Activated CD8-positive, alpha-beta T cell treated with anti-CD3 and anti-CD28 coated beads, Interleukin-2, amount 10 ng/mL, durations not matched to agents 7 days and 5 days (primary cell): ENCODE measurements around the gene MAFF. TPM values are rescaled to one million over a fixed set of nuclear protein-coding genes. Genes with fewer than 3 reads are reported as not detected.
"Not testable (repeated sequence)": the region's sequence is repeated elsewhere in the genome, so short reads cannot be mapped to it uniquely, and the experiment has no call there.

Source experiments
- ATAC-seq: fragments of 150-1000 bp; cut with Tn5 transposase; one replicate; pipeline ENCODE4 v1.10.0; 2021; ENCODE audit warnings: moderate library complexity
- CTCF ChIA-PET: fragments of 350-600 bp; sonication (Branson Sonifier 250); formaldehyde crosslinking; loops from one replicate; lab custom pipeline; 2021; ENCODE audit warnings: antibody characterized with exemption; lab: Charles Lee
- POLR2A ChIA-PET: fragments of 350-600 bp; sonication (Branson Sonifier 250); formaldehyde crosslinking; loops from one replicate; lab custom pipeline; 2021; ENCODE audit warnings: antibody characterized with exemption; lab: Charles Lee
- DNase-seq: peaks from one replicate; pipeline ENCODE4 v3.0.0-alpha.2; 2020
- H3K27ac Mint-ChIP-seq: one replicate; pipeline ENCODE4 v1.8.0; 2021; ENCODE audit warnings: mild to moderate bottlenecking, mixed read lengths
- H3K27me3 Mint-ChIP-seq: one replicate; pipeline ENCODE4 v1.8.0; 2021; ENCODE audit warnings: low read depth, mixed read lengths
- H3K36me3 Mint-ChIP-seq: one replicate; pipeline ENCODE4 v1.8.0; 2021; ENCODE audit warnings: low read depth, mixed read lengths
- H3K4me1 Mint-ChIP-seq: one replicate; pipeline ENCODE4 v1.8.0; 2021; ENCODE audit warnings: low read depth, mixed read lengths
- H3K4me3 Mint-ChIP-seq: one replicate; pipeline ENCODE4 v1.8.0; 2021; ENCODE audit warnings: mild to moderate bottlenecking, mixed read lengths
- H3K9me3 Mint-ChIP-seq: one replicate; pipeline ENCODE4 v1.8.0; 2022; ENCODE audit warnings: mixed read lengths; ENCODE audit not compliant: insufficient read depth
- total RNA-seq, 2 experiments: library from RNA; stranded (reverse); gene quantifications; one replicate each; pipeline ENCODE4 v1.2.3, GENCODE V29; 2021

The MAFF gene
- total RNA-seq, 2 experiments from 2014 or later, result 6.8 to 9.1 TPM

GRCh38 chr22:38170469-38170868 lies 31.3 kb upstream of the MAFF start:
- ATAC-seq, result no peak
- no peak overlapping the region for H3K4me3 Mint-ChIP-seq
- H3K9me3 Mint-ChIP-seq, result no peaks in the 10 kb centered on the region
- ChIA-PET POLR2A (interaction anchor here (0.7 kb wide), 1 partner anchor 19 kb away, joined by 3 read pairs; no protein-coding TSS in a partner anchor), CTCF (no interaction called here)
- no peak for DNase-seq
- peaks cover 29% of the 10 kb centered on the region for H3K4me1 Mint-ChIP-seq
- no peaks in the 10 kb centered on the region for H3K27me3 Mint-ChIP-seq
- no peak overlapping the region for H3K27ac Mint-ChIP-seq
- H3K36me3 Mint-ChIP-seq, result peaks cover 7% of the 10 kb centered on the region

DNA sequence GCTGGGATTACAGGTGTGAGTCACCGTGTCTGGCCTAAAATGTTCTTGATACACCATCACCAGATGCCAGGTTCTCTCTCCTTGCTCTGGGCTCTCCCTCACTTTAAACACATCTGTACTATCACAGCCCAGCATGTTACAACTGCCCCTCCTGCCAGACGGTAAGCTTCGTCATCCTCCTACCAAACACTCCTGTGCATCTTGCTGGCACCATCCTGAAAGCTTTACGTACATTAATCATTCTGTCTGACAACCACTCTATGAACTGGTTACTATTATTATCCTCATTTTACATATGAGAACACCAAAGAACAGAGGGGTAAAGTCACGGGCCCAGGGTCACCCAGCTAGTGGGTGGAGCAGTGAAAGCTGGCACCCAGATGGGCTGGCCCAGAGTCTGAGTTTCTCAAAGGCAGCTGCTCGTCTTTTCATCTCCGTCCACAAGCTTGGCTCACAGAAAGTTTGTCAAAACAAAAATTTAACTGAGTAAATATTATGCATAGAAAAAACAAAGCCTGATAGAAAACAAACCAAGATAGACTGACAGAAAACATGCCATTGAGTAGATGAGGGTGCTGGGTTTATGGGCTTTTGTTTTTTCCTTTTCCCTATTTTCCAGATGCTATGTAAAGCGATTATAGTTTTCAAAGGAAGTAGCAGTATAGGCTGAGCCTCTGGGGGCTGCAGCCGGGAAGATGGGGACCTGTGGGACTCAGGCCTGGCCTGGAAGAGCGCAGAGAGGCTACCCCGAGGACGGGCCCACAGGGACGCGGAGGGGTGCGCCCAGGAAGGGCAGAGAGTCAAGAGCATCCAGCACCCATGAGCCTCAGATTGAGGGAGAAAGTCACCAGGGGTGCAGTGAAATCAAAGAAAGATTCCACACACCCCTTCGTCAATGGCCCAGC lies 29.6 kb upstream of the MAFF start:
- ChIA-PET POLR2A (no interaction called here), CTCF (interaction anchor here (0.7 to 1.4 kb wide), 2 partner anchors 57 to 120 kb away, joined by 3 read pairs; no protein-coding TSS in a partner anchor)
- peaks cover 43% of the 10 kb centered on the region for H3K4me1 Mint-ChIP-seq
- no peak for DNase-seq
- peak overlapping the region; percentile 91 for H3K27ac Mint-ChIP-seq
- no peaks in the 10 kb centered on the region for H3K27me3 Mint-ChIP-seq
- no peak for ATAC-seq
- no peak overlapping the region for H3K4me3 Mint-ChIP-seq
- peaks cover 2% of the 10 kb centered on the region for H3K36me3 Mint-ChIP-seq
- H3K9me3 Mint-ChIP-seq, result no peaks in the 10 kb centered on the region

DNA sequence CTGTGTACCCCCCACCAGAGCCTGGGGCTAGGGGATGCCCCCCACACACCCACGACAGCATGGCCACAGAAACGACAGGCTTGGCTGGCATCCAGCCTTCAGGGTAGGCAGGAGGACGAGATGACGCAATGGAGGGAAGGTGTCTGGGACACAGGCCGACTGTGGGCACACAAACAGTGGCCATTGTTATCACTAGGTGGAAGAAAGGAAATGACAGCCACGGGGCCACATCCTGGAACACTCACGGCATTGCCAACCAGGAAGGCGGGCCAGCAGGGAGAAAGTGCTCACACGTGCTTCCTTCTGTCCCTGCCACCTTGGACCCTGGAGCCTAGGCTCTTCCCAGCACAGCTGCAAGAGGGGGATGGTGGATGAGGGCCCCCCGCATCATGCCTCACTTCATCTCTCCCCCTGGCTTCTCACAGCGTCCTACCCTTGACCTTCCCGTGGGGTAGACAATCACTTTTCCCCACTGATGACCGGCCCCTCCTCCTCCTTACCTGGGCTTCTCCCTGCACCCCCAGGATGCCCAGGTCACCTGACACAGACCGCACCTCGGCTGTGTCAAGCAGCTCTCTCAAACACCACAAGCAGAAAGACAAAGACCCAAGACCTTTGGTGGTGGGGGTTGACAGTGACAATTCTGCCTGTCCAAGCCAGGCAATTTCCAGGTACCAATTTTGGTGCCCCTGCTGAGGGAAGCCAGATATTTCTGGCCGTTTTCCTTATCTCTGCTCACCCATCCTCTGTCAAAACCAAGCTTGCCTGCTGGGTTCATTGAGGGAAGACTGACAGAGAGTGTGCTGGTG lies 28.8 kb upstream of the MAFF start:
- POLR2A ChIA-PET, result interaction anchor here (0.9 to 2.0 kb wide), 3 partner anchors 28 to 58 kb away, joined by 3 to 4 read pairs (median 3); no protein-coding TSS in a partner anchor
- Mint-ChIP-seq H3K36me3 (peaks cover 2% of the 10 kb centered on the region), H3K27ac (peak overlapping the region; percentile 91), H3K4me3 (no peak overlapping the region), H3K27me3 (no peaks in the 10 kb centered on the region), H3K9me3 (no peaks in the 10 kb centered on the region), H3K4me1 (peaks cover 51% of the 10 kb centered on the region)
- ATAC-seq, result peak; percentile 43
- peak; percentile 49 for DNase-seq
- CTCF ChIA-PET, result interaction anchor here (1.1 to 1.3 kb wide), 2 partner anchors 11 to 267 kb away, joined by 3 to 4 read pairs; partner anchors contain the start of gene MICALL1

DNA sequence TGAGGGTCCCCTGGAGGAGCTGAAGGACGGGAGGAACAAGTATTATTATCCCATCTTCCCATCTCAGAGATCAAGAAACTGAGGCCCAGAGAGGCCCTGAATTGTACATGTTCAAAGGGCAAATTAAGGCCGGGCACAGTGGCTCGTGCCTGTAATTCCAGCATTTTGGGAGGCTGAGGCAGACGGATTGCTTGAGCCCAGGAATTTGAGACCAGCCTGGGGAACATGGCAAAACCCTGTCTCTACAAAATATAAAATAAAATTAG lies 28.2 kb upstream of the MAFF start:
- Mint-ChIP-seq H3K27me3 (no peaks in the 10 kb centered on the region), H3K4me3 (no peak overlapping the region), H3K4me1 (peaks cover 55% of the 10 kb centered on the region), H3K36me3 (peaks cover 2% of the 10 kb centered on the region), H3K9me3 (no peaks in the 10 kb centered on the region), H3K27ac (peak overlapping the region; percentile 91)
- no peak for ATAC-seq
- POLR2A ChIA-PET, result interaction anchor here (0.9 to 2.0 kb wide), 3 partner anchors 27 to 59 kb away, joined by 3 to 4 read pairs (median 3); no protein-coding TSS in a partner anchor
- no peak for DNase-seq
- CTCF ChIA-PET, result interaction anchor here (1.1 to 1.3 kb wide), 2 partner anchors 11 to 268 kb away, joined by 3 to 4 read pairs; partner anchors contain the start of gene MICALL1

DNA sequence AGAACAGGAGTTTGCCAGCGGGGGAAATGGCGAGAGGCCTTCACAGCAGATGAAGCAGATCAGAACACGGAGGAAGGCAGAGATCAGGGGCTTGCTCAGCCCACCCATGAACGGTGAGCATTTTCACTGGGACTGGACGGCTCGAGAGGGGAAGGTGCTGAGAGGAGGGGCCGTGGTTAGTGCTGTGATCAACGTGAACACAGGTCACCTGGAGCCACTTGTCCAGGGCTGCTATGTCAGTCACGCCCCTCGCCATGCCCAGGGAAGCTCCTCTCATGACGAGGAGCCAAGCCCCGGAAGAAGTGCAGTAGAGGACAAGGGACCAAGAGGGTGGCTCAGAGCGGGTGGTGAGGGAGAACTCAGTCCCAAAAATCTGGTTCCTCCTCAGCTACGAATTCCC lies 27.2 kb upstream of the MAFF start:
- Mint-ChIP-seq H3K4me1 (peaks cover 64% of the 10 kb centered on the region), H3K27me3 (no peaks in the 10 kb centered on the region), H3K27ac (no peak overlapping the region), H3K36me3 (no peaks in the 10 kb centered on the region), H3K9me3 (no peaks in the 10 kb centered on the region), H3K4me3 (no peak overlapping the region)
- CTCF ChIA-PET, result interaction anchor here (1.1 kb wide), 1 partner anchor 10 kb away, joined by 4 read pairs; no protein-coding TSS in a partner anchor
- ATAC-seq, result no peak
- no peak for DNase-seq
- POLR2A ChIA-PET, result interaction anchor here (0.6 to 2.0 kb wide), 2 partner anchors 27 to 30 kb away, joined by 3 to 4 read pairs; partner anchors contain the start of gene MAFF

GRCh38 chr22:38175206-38176118 lies 26.3 kb upstream of the MAFF start:
- peaks cover 72% of the 10 kb centered on the region for H3K4me1 Mint-ChIP-seq
- DNase-seq (no peak), ATAC-seq (no peak)
- no peaks in the 10 kb centered on the region for H3K9me3 Mint-ChIP-seq
- H3K27ac Mint-ChIP-seq, result peak overlapping the region; percentile 31
- CTCF ChIA-PET, result interaction anchor here (1.4 to 1.9 kb wide), 2 partner anchors 26 to 61 kb away, joined by 4 to 9 read pairs; no protein-coding TSS in a partner anchor
- H3K27me3 Mint-ChIP-seq, result no peaks in the 10 kb centered on the region
- no peaks in the 10 kb centered on the region for H3K36me3 Mint-ChIP-seq
- POLR2A ChIA-PET, result interaction anchor here (0.6 to 2.0 kb wide), 2 partner anchors 26 to 29 kb away, joined by 3 to 4 read pairs; partner anchors contain the start of gene MAFF
- H3K4me3 Mint-ChIP-seq, result no peak overlapping the region

GRCh38 chr22:38176170-38176741 lies 25.5 kb upstream of the MAFF start:
- ChIA-PET CTCF (interaction anchor here (1.4 to 1.9 kb wide), 2 partner anchors 25 to 61 kb away, joined by 4 to 9 read pairs; no protein-coding TSS in a partner anchor), POLR2A (interaction anchor here (0.6 to 0.8 kb wide), 3 partner anchors 23 to 55 kb away, joined by 3 read pairs; partner anchors contain the start of gene MAFF)
- Mint-ChIP-seq H3K27ac (peak overlapping the region; percentile 57), H3K27me3 (no peaks in the 10 kb centered on the region), H3K9me3 (no peaks in the 10 kb centered on the region), H3K4me1 (peaks cover 80% of the 10 kb centered on the region), H3K36me3 (no peaks in the 10 kb centered on the region), H3K4me3 (no peak overlapping the region)
- ATAC-seq (peak; percentile 38), DNase-seq (peak; percentile 42)

- CTCF ChIA-PET, result interaction anchor here (0.6 to 1.9 kb wide), 3 partner anchors 10 to 62 kb away, joined by 3 to 9 read pairs (median 4); no protein-coding TSS in a partner anchor
- Mint-ChIP-seq H3K36me3 (peaks cover 2% of the 10 kb centered on the region), H3K27me3 (no peaks in the 10 kb centered on the region), H3K27ac (peak overlapping the region; percentile 57), H3K4me1 (peaks cover 83% of the 10 kb centered on the region), H3K4me3 (no peak overlapping the region), H3K9me3 (no peaks in the 10 kb centered on the region)
- POLR2A ChIA-PET, result interaction anchor here (0.6 to 0.8 kb wide), 2 partner anchors 22 to 56 kb away, joined by 3 read pairs; no protein-coding TSS in a partner anchor
- no peak for DNase-seq
- no peak for ATAC-seq
Measured at GRCh38 chr22:38177044-38177443, 24.8 kb upstream of the MAFF start.

- H3K36me3 Mint-ChIP-seq, H3K4me3 Mint-ChIP-seq, H3K27me3 Mint-ChIP-seq, H3K27ac Mint-ChIP-seq, DNase-seq, H3K9me3 Mint-ChIP-seq, ATAC-seq, POLR2A ChIA-PET: not testable (repeated sequence)
- peaks cover 82% of the 10 kb centered on the region for H3K4me1 Mint-ChIP-seq
- CTCF ChIA-PET, result interaction anchor here (0.6 kb wide), 1 partner anchor 9 kb away, joined by 3 read pairs; no protein-coding TSS in a partner anchor
Measured at GRCh38 chr22:38177571-38177925, 24.2 kb upstream of the MAFF start.

- ATAC-seq, result no peak
- peaks cover 82% of the 10 kb centered on the region for H3K4me1 Mint-ChIP-seq
- no peak overlapping the region for H3K4me3 Mint-ChIP-seq
- H3K9me3 Mint-ChIP-seq, result no peaks in the 10 kb centered on the region
- POLR2A ChIA-PET, result interaction anchor here (1.1 kb wide), 1 partner anchor 23 kb away, joined by 5 read pairs; no protein-coding TSS in a partner anchor
- H3K36me3 Mint-ChIP-seq, result peaks cover 2% of the 10 kb centered on the region
- H3K27me3 Mint-ChIP-seq, result no peaks in the 10 kb centered on the region
- no peak for DNase-seq
- CTCF ChIA-PET, result interaction anchor here (0.6 kb wide), 1 partner anchor 9 kb away, joined by 3 read pairs; no protein-coding TSS in a partner anchor
- peak overlapping the region; percentile 52 for H3K27ac Mint-ChIP-seq
Measured at GRCh38 chr22:38177926-38178604, 23.7 kb upstream of the MAFF start.
